Endothelial cell of umbilical vein (primary cell): ENCODE data around the gene PGAP6. TPM values are rescaled to one million over a fixed set of nuclear protein-coding genes. Genes with fewer than 3 reads are reported as not detected.

Experiments used
- BruUV-seq: library from RNA; stranded (reverse); fragments of 400-500 nt; replicated peaks from 2 replicates; lab custom pipeline; 2021; lab: Mats Ljungman, UMichigan
- CTCF ChIA-PET: fragments of 300-600, 350-600 bp; sonication (Branson Sonifier 250); formaldehyde crosslinking; loops from one replicate; lab custom pipeline; 2021; ENCODE audit warnings: antibody characterized with exemption, inconsistent platforms; lab: Charles Lee
- POLR2A ChIA-PET: fragments of 300-600, 350-600 bp; sonication (Branson Sonifier 250); formaldehyde crosslinking; loops from one replicate; lab custom pipeline; 2021; ENCODE audit warnings: antibody characterized with exemption, inconsistent platforms; lab: Charles Lee
- DNase-seq: peaks from one replicate; pipeline ENCODE4 v3.0.0-alpha.2; 2011; ENCODE audit warnings: low read depth, low spot score
- FAIRE-seq: peaks from 2 replicates; lab custom pipeline; 2011; peaks lifted over from hg19 to GRCh38; lab: Jason Lieb, UNC
- H2AFZ ChIP-seq: 2 replicates; pipeline ENCODE4 v1.6.0; 2012; ENCODE audit warnings: low read depth, low read length, control low read depth, inconsistent platforms
- H3K27ac ChIP-seq: 2 replicates; pipeline ENCODE4 v1.5.1; 2011; ENCODE audit warnings: low read depth, mild to moderate bottlenecking, control low read depth, low read length, moderate library complexity; ENCODE audit not compliant: insufficient read depth
- H3K27me3 ChIP-seq, 2 experiments: 2 replicates each; pipeline versions ENCODE4 v1.6.0 to v1.6.1; 2011; ENCODE audit warnings: low read length in 2 of 2, mixed read lengths in 1 of 2; ENCODE audit not compliant: control insufficient read depth in 2 of 2, insufficient read depth in 2 of 2
- H3K36me3 ChIP-seq, 2 experiments: 2 replicates in 1 of 2; 3 replicates in 1 of 2; pipeline ENCODE4 v1.5.1; 2011; ENCODE audit warnings: low read length in 2 of 2, mild to moderate bottlenecking in 1 of 2, moderate library complexity in 1 of 2; ENCODE audit not compliant: control insufficient read depth in 2 of 2, insufficient read depth in 2 of 2; ENCODE audit errors: extremely low read depth in 1 of 2
- H3K4me1 ChIP-seq: 3 replicates; pipeline ENCODE4 v1.5.1; 2011; ENCODE audit warnings: mild to moderate bottlenecking, low read length; ENCODE audit not compliant: control insufficient read depth, insufficient read depth; ENCODE audit errors: extremely low read depth
- H3K4me2 ChIP-seq: 2 replicates; pipeline ENCODE4 v1.6.1; 2011; ENCODE audit warnings: low read length, control low read depth, mixed read lengths; ENCODE audit not compliant: insufficient read depth
- H3K4me3 ChIP-seq, 3 experiments: fragments of 200-600 bp in 1 of 3; sonication (generic), shearing (Covaris generic) in 1 of 3; replicated peaks in 1 of 3; 2 replicates each; pipeline ENCODE4 v1.5.1; 2011 to 2016; ENCODE audit warnings: control low read depth in 3 of 3, low read length in 3 of 3, mild to moderate bottlenecking in 2 of 3, inconsistent platforms in 1 of 3, low read depth in 1 of 3, moderate library complexity in 1 of 3; ENCODE audit not compliant: insufficient read depth in 1 of 3
- H3K79me2 ChIP-seq: 2 replicates; pipeline ENCODE4 v1.6.0; 2012; ENCODE audit warnings: low read length, inconsistent platforms; ENCODE audit not compliant: control insufficient read depth, insufficient read depth
- H3K9ac ChIP-seq: replicated peaks from 2 replicates; pipeline ENCODE3; 2011; ENCODE audit warnings: low read length, control low read depth; ENCODE audit not compliant: insufficient read depth; ENCODE audit errors: extremely low read depth
- H3K9me1 ChIP-seq: replicated peaks from 3 replicates; pipeline ENCODE4 v1.6.0; 2011; ENCODE audit warnings: mild to moderate bottlenecking, low read length; ENCODE audit not compliant: control insufficient read depth, insufficient read depth; ENCODE audit errors: extremely low read depth
- H3K9me3 ChIP-seq: replicated peaks from 2 replicates; pipeline ENCODE4 v1.5.1; 2012; ENCODE audit warnings: low read length, inconsistent platforms; ENCODE audit not compliant: control insufficient read depth, insufficient read depth
- H4K20me1 ChIP-seq: replicated peaks from 2 replicates; pipeline ENCODE3; 2011; ENCODE audit warnings: mild to moderate bottlenecking, low read length; ENCODE audit not compliant: control insufficient read depth, insufficient read depth; ENCODE audit errors: extremely low read depth
- CTCF ChIP-seq, 2 donors: IDR thresholded peaks; 1 replicate in 1 of 2; 2 replicates in 1 of 2; pipeline ENCODE4 v1.5.1; 2011; ENCODE audit warnings: low read length in 2 of 2, mild to moderate bottlenecking in 2 of 2, moderate library complexity in 2 of 2, control low read depth in 1 of 2, inconsistent platforms in 1 of 2, low read depth in 1 of 2; ENCODE audit not compliant: insufficient read depth in 1 of 2; ENCODE audit errors: extremely low read depth in 1 of 2
- FOS ChIP-seq: IDR thresholded peaks from 2 replicates; pipeline ENCODE4 v1.6.1; 2011; ENCODE audit warnings: mild to moderate bottlenecking, low read length, moderate library complexity, borderline replicate concordance; ENCODE audit not compliant: insufficient read depth
- GATA2 ChIP-seq: IDR thresholded peaks from 2 replicates; pipeline ENCODE4 v1.7.0; 2011; ENCODE audit warnings: low read depth, mild to moderate bottlenecking, moderate library complexity, mixed read lengths, low read length; ENCODE audit not compliant: insufficient read length, insufficient read depth
- dilution Hi-C: fragments of 300-500 bp; cut with MboI; formaldehyde crosslinking; loops from one replicate; pipeline ENCODE4 v1.15.0; 2019; ENCODE audit warnings: low sequenced_read_pairs; ENCODE audit not compliant: extremely low pct_ligation_motif_present
- intact Hi-C: fragments of 100-400 bp; cut with micrococcal nuclease; formaldehyde crosslinking; loops from one replicate; pipeline ENCODE4 v1.10.0; 2022
- polyA plus RNA-seq, 4 experiments: library from polyadenylated mRNA; depleted of rRNA in 3 of 4; stranded (reverse) in 3 of 4; unstranded in 1 of 4; fragments of >200 nt; gene quantifications; 2 replicates each; pipeline versions ENCODE4 v1.2.1 to v1.2.3, GENCODE V29; 2011 to 2012; ENCODE audit warnings: missing spikeins in 1 of 4
- total RNA-seq: library from RNA; stranded (reverse); gene quantifications from 2 replicates; pipeline ENCODE4 v1.2.3, GENCODE V29; 2021
- TF ChIP-seq, protein P1 (sequence below): IDR thresholded peaks from 2 replicates; pipeline ENCODE4 v1.6.1; 2011; ENCODE audit not compliant: insufficient read depth, insufficient read length

The PGAP6 gene
- total and polyA plus RNA-seq, 2 donors (not counting 3 experiments of a cell fraction or from before 2014, with no cell fraction given), result 89.8 to 365 TPM

DNA sequence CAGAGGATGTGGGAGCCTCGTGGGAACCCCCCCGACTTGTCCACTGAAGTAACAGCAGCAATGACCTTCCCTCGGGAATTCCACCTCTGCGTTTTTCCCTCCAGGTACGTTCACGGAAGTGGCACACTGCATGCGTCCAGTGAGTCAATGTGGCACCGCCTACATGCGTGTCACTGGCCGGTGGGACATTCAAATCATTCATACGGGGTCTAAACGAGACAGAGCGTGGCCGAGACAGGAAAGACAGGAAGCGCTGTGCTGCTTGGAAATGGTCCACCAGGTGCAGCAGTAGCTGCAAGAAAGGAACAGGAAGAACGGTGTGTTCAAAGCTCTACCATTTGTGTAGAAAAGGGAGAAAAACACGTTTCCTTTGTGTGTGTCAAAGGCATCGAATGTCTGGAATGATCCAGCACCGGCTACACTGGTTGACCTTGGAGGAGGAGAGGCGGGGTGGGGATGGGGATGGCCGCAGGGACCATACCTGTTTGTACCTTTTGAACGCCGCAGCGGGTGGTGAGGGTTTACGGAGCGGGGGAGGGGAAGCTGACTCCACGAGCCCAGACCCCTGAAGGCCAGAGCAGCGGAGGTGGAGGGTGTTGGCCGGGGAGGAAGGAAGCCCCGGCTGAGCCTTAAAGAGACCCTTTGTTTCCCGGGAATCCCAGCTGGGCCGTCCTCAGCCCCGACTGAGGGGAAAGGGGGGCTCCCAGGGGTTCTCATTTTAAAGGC lies 1.7 kb upstream of the PGAP6 start:
- CTCF ChIA-PET, result interaction anchor here (1.2 to 1.9 kb wide), 2 partner anchors 8 to 104 kb away, joined by 6 to 7 read pairs; no protein-coding TSS in a partner anchor
- H3K4me3 ChIP-seq, result peak overlapping the region in 2 of 3 experiments; percentile 12 to 93
- H3K4me1 ChIP-seq, result peaks cover 20% of the 10 kb centered on the region
- DNase-seq, result peak; percentile 31
- H3K4me2 ChIP-seq, result peak overlapping the region; percentile 89
- POLR2A ChIA-PET, result no interaction called here
- no TSS peak for BruUV-seq
- no peak overlapping the region for H3K9ac ChIP-seq
- H4K20me1 ChIP-seq, result no peaks in the 10 kb centered on the region
- H3K9me3 ChIP-seq, result no peaks in the 10 kb centered on the region
- intact Hi-C loops, result loop anchor here (1.0 kb wide), 1 partner anchor 13 kb away; no protein-coding TSS in a partner anchor
- peaks cover 0 to 2% of the 10 kb centered on the region in 2 experiments for H3K36me3 ChIP-seq
- TF ChIP-seq, protein P1, sequence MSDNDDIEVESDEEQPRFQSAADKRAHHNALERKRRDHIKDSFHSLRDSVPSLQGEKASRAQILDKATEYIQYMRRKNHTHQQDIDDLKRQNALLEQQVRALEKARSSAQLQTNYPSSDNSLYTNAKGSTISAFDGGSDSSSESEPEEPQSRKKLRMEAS, result no peak
- TF ChIP-seq GATA2 (no peak), FOS (no peak), CTCF (IDR thresholded peaks at IDR 0.05; ENCODE audit: extremely low read depth in 1 of 2, insufficient read depth in 1 of 2, low read depth in 1 of 2, low read length in 2 of 2) (no peak)
- no peaks in the 10 kb centered on the region for H3K27me3 ChIP-seq
- H3K9me1 ChIP-seq, result no peaks in the 10 kb centered on the region
- dilution Hi-C loops, result no loop called here
- H2AFZ ChIP-seq, result peak overlapping the region; percentile 1
- peak; percentile 67 for FAIRE-seq
- H3K79me2 ChIP-seq, result peaks cover 24% of the 10 kb centered on the region
- peak overlapping the region; percentile 64 for H3K27ac ChIP-seq
